Stimulated activated CD4-positive, alpha-beta T cell treated with anti-CD3 and anti-CD28 coated beads, Interleukin-4, amount 100 ng/mL, for 24 hours (primary cell): ENCODE data around the gene VEGFC.

Experiments used
- DNase-seq: peaks from one replicate; pipeline ENCODE4 v3.0.0-alpha.2; 2020

The VEGFC gene, protein sequence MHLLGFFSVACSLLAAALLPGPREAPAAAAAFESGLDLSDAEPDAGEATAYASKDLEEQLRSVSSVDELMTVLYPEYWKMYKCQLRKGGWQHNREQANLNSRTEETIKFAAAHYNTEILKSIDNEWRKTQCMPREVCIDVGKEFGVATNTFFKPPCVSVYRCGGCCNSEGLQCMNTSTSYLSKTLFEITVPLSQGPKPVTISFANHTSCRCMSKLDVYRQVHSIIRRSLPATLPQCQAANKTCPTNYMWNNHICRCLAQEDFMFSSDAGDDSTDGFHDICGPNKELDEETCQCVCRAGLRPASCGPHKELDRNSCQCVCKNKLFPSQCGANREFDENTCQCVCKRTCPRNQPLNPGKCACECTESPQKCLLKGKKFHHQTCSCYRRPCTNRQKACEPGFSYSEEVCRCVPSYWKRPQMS

DNA sequence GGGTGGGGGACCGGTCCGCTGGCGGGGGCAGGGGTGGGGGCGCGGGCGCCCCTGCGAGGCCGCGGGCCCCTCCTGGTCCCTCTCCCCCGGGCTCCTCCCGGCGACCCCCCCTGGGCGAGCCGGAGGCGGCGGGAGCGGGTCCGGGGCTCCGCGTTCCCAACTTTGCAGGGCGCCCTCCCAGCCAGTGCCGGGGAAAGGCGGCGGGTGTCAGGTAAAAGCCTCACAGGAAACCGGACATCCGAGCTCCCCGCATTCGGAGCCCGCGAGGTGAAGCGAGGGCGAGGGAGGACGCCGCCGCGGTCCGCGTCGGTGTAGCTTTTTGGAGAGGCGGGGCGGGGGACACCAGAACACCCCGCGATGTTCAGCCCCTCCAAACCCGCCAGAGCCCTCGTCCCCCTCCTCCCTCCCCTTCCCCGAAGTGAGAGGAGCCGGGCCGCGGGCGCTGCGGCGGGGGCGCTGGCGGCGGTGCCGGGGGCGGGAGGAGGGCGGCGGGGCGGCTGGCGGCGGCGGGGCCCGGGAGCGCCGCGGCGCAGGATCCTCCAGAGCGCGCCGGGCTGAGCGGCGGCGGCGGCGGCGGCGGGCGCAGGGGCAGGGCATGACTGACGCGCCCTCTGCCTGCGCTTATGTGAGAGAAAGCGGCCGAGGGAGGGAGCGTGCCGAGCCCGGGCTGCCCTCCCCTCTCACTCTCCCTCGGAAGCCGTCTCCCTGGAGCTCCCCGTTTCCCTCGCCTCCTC, at the start of gene VEGFC:
TSS of gene VEGFC (minus strand) at position 597 of the 734 bp plus-strand sequence. CDS start 611 bp downstream, outside the sequence.
- no peak for DNase-seq

DNA sequence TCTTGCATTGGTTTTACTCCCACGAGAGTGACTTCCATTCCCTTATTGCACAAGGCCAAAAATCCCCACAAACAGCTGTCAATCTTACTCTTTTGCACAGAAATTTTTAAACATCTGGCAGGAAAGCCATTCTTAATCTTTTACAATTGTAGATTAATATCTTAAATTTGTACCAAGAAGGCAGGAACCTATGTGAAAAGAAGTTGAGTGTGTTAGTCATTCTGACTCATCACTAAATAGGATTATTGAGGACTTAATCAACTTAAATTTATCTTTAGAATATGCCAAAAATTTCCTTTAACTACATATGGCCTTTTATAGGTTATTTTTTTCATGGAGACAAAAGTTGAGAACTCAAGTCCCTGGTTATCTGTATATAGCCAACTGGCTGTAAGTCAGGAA, 49.0 kb upstream of the VEGFC start:
- no peak for DNase-seq

DNA sequence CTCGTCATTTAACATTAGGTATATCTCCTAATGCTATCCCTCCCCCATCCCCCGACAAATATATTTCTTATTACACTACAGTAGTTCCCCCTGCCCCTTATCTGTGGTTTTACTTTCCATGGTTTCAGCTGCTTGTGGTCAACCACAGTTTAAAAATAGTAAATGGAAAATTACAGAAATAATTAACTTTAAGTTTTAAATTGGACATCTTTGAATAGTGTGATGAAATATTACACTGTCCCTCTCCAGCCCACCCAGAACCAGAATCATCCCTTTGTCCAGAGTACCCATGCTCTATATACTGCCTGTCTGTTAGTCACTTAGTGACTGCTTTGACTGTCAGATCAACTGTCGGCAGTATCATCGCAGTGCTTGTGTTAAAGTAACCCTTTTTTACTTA, 47.4 kb upstream of the VEGFC start:
- no peak for DNase-seq

DNA sequence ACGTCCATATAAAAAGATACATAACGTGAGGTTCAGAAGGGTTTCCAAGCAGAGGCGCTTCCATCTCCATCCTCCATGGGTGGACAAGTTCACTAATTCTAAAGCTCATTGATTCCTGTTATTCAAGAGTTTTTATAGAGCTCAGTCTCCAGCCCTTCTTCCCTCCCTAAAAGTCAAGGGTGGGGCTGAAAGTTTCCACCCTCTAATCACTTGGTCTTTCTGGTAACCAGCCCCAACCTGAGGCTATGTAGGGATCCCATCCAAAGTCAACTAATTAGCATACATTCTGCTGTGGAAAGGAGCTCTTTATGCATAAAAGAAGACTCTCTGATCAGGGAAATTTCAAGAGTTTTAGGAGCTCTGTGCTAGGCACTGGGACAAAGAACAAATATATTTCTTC, 46.9 kb upstream of the VEGFC start:
- no peak for DNase-seq

DNA sequence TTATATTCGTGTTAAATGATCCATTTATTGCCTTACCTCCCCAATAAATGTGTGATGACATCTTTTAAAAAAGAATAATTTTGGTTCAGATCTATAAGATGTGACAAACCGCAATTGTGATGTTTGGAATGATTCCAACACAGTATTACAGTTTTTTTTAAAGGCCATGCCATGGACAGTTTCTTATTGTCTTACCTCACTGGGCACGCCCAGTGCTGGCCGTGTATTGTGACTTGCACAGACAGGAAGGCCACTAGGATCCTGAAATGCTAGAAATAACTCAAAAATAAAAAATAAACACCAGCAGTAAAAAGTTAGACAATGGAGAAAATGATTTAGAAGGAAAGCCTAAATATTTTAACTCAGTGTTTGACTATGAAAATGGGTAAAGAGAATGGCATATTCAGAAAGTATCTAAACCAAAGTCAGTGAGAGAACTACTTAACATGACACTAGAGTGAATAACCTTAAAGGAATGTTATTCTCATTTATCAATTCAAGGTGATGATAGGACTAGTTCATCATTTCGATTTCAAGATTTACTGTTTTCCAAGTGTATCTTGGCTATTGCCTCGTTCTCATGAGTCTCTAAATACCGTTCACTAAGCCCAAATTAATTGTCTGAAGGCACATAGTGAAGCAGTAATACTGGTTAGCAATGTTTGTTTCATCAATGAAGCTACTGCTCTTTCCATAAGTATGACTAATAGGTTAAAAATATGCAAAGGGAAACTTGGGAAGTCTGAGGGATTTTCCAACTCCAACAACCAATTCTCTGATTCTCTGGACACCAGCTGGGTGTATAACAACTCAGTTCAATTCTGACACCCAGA, 46.1 kb upstream of the VEGFC start:
- DNase-seq, result no peak

DNA sequence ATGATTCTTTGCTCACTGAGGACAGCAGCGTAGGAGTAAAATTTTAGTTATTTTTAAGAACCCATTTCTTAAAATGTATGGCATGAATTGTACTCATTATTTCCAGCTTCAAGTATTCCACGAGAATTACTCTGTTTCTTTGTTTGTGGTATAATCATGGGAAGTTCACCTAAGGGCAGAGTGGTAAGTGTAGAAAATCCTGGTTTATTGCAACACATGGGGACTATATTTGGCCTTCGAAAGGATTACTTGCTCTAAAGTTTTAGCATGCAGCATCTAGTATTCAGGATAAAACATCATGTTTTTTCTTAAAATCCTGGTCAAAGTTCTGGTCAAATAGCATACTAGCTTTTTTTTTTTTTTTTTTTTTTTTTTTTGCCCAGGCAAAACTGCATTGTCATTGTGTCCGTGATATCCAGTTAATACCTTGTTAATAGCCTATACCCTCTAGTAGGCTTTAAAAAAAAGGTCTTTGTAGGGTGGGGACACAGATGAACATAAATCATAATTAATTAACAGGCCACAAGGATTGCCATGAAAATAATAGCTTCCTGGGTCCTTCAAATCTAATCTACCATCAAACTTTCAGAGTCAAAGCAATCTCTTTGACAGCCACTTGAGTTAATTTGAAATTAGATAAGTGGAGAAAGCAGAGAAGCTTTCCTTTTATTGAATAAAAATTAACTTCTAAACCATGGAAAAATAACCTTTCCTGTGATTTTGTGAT, 44.6 kb upstream of the VEGFC start:
- DNase-seq, result no peak

DNA sequence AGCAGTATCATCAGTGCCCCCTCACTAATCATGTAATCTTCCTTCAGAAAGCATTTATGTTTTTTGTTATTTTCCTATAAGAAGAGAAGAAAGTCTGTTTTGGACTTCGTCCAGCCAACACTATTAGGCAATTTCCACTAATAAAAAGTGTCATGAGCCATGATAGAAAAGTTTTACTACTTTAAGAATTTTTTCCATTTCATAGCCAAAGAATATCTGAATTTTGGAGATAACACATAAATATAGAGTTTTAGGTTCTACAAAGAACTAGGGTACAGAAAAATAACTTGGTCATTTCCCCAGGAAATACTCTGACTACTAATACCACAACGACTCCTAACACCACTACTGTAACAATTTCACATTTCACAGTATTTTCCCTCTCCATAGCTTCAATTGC, 41.8 kb upstream of the VEGFC start:
- no peak for DNase-seq

DNA sequence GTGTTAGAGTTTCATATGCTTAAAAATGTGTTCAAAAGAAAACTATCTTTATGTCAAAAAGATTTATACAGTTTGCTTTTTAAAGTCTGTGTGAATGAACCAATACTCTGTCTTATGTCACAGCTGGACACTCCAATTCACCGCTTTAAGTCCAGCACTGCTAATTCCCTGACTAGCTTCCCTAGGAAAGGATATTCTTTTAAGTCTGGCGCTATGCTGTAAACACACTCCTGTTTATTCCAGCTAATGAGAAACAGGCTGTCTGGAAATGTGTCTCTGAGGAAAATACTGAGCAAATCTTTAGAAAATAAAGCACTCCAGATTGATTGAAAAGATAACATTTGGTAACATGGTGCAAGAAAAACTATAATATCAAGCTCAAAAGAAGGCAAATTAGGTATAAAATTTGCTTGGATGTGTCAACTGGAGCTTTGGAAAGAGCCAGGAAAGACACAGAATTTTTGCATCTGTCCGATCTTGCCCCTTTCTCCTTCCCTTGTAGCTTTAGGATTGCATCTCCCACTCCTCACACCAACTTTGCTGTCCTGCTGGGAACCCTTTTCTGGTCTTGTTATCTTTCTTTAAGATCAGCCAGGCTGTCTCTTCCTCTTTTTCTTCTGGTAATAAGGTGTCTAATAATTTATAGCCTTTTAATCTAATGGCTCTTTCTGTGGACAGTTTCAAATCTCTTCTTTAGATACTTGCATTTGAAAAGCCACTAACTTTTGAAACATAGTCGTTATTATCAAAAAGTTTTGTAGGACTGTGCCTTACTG, 40.9 kb upstream of the VEGFC start:
- DNase-seq, result no peak

DNA sequence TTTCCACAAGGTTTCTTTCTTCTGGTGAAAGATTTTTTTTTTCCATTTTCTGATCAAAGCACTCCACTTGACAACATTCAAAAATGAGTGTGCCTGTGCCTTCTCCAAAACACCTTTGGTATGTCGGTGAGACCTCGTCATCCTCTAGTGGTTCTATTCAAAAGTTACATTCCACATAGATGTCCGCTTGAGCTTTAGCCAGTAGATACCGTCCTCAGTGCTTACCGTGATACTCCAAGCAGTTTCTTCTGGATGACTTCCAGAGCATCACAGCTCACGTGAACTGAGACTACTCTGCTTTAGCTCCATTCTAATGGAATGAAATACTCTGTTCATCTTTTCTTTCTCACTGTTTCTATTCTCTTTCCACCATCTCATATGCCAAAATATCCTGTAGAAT, 38.2 kb upstream of the VEGFC start:
- no peak for DNase-seq

DNA sequence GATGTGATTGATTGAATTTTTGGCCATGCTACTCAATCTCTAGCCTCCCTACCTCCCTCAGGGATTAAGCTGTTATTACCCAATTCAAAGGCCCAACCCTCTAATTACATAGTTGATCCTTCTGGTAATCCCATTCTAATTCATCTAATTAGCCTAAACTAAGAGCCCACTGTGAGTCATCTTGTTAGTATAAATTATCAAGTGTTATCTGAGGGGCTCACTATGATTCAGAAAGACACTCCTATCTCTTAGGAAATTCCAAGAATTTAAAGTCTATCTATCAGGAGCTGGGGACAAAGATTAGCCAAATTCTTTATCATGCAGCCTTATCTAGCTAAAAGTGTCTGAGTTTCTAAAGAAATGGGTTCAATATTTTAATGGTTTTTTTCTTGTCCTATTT, 32.9 kb upstream of the VEGFC start:
- no peak for DNase-seq

DNA sequence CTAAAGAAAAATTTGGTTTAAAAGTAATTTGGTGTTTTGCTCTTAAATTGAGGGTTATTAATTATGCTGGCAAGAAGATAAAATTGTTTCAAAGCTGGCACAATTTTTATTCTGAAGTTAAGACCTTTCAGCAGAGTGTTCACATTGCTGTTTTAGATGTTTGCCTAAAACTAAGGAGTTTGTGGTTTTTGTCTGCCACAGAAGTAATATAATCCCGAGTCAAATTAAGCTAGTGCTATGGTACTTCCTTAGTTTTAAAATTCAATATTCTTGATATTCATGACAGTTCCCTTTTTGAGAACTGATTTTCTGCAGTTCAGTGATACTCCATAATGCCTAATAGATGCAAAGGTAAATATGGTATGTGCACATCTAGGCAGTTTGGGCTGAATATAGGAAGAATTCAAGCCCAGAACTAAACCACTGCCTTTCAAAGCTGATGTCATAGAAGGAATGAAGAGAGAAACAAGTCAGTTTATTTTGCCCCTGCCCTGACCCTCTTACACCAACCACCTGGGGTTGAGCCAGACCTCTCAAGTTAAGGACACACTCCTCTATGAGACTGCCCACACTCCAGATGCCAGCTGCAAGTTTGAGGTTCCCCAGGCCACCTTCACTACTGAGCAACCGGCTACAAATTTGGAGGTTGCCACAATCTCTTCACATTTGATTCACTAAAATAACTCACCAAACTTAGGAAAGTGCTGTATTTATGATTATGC, 32.1 kb upstream of the VEGFC start:
- DNase-seq, result no peak

DNA sequence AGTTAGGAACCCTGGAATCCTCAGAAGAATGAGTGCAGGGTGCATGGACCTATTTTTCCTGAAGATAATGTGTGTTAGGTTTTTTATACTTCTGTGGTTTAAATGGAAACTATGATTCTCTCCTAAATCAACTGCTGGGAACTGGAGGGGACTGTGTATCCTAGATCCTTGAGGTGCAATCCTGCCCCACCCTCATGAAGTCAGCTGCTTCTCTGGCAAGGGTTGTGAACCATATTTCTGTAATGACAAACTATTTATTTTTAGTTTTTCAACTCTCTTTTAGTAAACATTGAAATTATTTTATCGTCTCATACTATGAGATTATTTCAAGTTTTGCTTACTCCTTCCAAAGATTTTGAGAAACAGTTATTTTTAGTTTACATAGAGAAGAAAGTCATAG, 25.8 kb upstream of the VEGFC start:
- DNase-seq, result no peak

DNA sequence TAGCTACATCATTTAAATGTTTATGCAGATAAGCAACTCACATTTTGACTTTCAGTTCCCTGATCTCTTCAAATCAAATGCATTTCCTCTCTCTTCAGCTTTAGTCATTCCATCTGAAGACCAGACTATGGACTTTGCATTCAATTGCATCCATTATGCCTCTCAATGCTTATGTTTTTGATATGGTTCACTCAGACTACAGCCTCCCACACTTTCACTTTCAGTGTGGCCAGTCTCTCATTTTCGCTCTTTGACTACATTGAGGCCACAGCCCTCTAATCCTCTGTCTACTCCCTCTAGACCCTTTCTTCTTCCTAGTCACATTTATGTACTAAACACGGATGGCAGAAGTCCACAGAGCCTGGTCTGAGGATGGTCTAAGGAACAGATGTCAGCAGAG, 24.5 kb upstream of the VEGFC start:
- no peak for DNase-seq

DNA sequence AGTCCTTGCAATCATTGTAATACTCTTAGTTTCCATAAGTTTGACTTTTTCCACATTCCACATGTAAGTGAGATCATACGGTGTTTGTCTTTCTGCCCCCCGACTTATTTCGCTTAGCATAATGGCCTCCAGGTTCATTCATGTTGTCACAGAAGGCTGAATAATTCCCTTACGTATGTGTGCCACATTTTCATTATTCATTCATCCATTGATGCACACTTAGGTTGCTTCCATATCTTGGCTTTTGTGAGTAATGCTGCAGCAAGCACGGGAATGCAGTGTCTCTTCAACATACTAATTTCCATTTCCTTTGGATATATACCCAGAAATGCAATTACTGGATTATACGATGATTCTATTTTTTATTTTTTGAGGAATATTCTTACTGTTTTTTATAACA, 22.0 kb upstream of the VEGFC start:
- DNase-seq, result no peak

DNA sequence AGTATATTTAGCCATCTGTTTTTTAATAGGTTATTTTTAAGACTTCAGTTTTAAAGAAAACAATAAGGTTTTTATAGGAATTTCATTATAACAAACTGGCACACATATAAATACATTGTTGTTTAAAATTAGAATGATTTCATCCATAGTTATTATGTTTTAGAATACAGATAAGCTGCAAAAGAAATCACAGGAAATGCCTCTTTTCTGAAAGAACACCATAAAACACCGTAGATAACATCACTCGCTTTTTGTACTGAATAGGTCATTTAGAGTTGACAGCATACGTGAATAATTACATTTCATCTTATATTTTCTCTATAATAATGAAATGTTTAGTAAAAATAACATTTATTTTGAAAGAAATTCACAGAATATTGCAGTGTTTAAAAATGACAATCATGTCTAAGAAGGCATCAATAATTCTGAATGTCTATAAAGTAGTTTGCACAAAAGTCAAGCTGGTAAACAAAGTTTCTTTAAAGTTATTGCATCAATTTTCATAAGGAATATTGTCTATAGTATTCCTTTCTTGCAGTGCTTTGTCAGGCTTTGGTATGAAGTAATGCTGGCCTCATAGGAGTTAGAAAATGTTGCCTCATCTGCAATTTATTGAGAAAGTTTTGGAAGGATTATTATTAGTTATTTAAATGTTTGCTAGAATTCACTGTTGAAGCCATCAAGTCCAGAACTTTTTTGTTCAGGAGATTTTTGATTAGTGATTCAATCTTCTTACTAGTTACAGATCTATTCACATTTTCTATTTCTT, 17.9 kb upstream of the VEGFC start:
- DNase-seq, result no peak

DNA sequence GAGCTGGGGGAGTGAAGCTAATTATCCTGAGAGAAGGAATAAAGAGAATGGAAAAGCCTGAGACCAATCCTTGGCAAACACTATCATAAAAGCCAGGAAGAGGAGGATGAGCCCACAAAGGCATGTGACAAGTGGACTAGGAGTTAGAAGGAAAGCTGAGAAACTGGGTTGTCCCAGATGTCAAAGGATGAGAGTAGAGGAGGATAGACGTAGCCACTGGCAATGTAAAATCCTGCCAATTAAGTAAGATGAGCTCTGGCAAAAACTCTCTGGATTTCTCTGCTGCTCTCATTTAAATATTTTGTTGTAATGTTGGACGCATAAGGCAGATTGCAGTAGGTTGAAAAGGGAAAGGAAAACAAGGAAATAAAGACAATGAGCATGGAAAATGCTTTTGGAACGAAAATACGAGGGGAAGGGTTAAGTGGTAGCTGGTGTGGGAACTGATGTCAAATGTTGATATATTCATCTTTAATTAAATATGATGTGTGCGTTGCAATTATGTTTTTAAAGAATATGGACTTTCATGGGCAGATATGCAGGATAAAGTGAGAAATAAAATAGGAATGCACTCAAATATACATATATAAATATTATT, 14.2 kb upstream of the VEGFC start:
- no peak for DNase-seq

DNA sequence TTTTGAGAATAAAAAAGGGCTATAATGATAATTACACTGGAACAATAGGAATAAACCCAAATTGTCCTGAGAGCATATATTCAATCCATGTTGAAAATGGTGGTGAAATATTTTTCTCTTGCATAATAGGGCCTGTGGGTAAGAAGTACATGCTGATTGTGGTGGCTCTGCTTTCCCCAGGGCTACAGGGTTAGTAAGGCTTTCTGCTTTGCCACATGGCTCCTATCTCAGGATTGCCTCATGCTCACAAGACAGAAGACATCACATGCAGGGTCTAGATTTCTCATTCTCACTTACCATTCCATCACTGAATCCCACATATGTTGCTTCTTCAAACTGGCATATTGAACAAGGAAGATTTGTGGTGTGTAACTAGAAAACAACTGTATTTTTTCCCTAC, 12.4 kb upstream of the VEGFC start:
- no peak for DNase-seq

DNA sequence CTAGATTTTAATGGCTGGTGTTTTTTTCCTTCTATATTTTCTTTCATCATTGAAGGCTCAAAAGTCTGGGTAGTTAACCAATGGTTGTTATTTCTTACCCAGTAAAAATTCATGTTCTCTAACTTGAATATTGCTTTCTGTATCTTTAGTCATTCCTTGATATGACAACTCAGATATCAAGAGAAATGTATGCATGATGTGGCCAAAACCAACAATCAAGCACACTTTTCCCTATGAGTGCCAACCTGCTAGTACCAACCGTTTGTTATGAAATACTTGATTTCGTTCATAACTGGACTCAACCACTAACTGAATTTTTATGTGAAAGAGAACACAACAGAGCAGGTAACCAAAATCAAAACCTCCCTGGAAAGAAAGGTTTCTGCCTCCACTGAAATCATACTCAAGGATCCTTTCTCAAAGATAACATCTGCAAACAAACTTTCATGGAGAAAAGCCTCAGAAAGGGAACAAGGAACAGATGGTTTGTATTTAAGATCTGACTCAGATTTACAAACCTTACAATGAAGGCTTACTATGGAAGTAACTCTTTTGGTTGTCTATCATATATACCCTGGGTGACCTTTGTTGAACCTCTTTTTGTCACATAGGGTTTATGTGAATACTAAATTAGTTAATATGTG, 8.3 kb upstream of the VEGFC start:
- DNase-seq, result no peak

DNA sequence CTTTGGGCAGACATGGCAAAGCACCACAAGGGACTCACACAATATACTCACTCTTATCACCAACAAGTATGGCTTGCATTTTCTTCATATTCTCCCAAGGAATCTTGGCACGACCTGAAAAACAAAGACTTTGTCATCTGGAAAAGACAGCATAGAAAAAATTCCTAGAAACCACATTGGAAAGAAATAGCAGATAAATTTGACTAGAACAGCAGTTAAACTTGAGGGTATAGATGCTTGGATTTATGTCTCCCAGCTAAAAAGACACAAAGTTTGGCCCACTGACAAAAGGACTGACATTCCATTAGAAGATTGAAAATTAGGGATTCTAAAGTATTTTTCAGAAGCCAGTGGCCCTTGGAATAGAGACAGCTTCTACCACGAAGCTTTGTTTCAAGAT, 6.9 kb upstream of the VEGFC start:
- no peak for DNase-seq

DNA sequence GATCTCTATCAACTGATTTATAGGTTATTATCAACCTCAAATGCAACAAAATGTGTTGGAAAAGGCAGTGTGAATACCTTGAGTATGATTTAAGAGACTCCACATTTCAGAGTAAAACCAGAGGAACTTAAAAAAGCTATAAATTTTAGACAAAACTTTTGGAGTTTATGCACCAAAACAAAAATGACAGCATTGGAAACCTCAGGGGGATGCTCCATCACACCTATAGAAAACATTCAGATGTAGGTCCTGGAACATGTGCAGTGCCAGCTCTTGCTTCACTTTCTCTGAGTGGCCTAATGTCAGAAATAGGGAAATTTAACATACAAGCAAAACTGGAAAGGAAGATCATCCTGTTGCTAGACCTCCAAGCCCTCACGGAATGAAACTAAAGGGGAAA, 5.8 kb upstream of the VEGFC start:
- no peak for DNase-seq
